HG03354 (cell line): Measurements from ENCODE around the gene CADPS2.

Experiments used
- ATAC-seq: cut with Tn5 transposase; IDR thresholded peaks from one replicate; pipeline ENCODE4 v1.9.1; 2021; ENCODE audit warnings: mild to moderate bottlenecking; ENCODE audit not compliant: unreplicated experiment, poor library complexity, severe bottlenecking

CADPS2 gene

DNA sequence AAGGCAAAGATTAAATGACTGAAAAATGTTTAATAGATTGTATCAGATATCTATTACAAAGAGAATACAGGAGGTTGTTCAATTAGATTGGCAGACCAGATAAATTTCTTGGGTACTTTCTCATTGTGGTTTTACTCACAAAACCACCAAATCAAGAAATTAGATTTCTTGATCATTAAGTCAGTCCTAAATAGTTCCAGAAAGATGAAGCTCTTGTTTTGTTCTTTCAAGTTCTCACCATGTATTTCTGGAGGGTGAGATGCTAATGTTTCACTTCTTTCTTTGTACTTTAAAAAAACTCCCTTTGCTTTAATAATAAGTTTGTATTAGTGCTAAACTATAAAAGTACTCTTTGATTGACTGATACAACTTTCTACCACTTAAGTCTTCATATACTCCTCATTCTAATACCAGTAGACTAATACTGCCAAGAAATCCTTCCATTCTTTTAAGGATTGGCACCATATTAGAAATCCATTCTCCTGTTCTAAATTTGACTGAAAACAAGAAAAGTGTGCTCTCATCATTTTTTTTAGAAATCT is 256.8 kb downstream of the CADPS2 start:
- no peak for ATAC-seq

DNA sequence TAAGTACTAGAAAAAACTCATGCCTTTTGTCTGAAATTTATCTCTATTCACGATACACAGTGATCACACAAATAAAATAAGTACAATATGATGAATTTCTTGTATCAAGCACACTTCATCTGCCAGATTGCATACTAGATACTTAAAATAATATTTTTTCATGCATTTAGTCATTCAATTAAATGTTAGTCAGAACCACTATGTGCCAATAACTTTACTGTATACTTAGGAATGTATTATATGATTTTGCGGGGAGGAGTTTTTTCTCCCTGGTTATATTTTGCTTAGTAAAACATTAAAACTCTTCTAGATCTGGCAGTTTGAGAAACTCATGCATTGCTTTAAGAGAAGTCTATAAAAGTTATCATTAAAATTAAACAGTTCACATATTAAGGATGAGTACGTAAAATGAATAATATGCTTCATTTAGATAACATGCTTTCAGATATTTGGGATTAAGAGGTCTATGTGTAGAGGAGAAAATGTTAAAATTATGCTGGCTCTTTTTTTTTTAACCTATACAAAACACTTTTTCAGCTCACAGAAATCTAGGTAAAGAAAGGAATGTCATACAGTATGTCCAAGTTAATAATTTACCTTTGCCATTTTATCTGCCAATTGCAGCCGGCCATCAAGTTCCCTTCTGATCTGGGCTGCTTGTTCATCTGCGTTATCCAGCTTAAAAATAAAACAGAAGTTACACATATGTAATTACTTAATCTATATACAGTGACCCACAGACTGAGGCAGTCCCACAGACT is 257.4 kb downstream of the CADPS2 start:
- no peak for ATAC-seq

DNA sequence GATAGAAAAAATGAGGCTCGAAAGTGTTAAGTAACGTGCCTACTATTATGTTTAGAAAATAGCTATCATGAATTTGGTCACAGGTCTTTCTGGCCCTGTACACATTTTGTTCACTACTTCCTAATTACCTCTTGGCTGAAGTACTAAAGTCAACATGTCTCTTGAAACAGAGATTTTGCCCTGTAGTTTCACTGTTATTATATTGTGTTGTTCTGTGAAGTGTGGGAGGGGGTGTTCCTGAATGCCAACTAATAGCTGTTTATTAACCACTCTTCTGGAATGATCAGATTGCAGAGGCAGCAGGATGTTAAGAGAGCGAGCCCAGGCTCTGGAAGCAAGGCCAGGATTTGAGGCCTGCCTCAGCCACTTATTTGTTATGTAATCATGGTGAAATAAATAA is 259.5 kb downstream of the CADPS2 start:
- no peak for ATAC-seq

DNA sequence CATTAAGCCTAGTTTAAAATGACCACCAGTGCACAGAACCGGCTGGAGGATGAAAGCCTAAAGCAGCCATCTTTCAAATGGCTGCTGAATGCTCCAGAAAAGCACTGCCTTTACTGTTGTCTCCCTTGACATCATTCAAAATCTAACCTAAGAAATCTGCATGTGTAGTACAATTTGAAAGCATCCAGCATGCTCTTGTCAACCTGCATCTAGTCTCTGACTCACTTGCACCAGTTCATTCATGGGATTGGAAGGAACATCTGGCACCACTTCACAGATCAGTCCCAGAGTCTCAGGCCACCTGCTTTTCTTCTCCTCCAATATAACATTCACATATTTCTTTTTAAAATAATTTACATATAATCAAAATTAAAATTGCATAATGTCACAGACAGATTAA is 263.6 kb downstream of the CADPS2 start:
- no peak for ATAC-seq

DNA sequence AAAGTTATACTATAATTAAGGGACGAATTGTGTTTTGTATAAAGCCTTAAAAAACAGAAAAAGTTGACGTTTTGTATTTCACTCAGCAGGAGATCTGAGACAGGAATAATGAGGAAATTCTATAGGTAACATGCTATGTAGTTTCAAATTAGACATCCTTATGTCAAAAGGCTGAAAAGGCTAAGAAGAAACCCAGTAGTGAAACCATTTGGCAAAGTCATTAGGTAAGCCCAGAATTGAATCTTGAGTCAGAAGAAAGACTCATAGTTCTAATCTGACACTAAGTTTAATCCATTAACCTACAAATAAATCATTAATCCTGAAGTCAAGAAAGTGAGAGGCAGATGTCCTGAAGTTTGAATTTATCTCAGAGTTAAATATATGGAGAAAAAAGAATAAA is 266.6 kb downstream of the CADPS2 start:
- ATAC-seq, result no peak

DNA sequence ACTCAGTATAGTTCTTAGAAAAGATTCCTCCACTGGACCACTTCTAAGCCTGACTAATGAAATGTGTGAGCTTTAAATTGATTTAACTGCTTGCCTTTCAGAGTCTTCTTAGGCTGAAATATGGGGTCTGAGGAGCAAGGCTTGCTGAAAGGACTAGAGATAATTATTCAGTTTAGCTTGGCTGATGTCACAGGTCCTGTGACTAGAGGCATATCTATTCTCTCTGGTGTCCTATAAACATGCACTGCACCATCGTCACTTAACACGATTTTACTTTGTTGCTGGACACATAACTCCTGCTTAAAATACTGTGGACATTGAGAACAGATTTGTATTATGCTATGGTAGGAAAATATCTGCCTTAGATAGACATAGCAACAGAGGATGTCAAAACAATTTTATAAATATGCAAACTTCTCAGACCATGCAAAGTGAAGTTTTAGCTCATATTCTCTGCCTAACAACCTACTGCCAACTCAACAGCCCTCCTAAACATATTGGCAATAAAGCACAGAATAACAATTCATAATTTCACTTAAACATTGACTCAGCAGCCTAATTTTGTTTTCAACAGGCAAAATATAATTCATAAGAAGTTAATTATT is 267.6 kb downstream of the CADPS2 start:
- ATAC-seq, result no peak

DNA sequence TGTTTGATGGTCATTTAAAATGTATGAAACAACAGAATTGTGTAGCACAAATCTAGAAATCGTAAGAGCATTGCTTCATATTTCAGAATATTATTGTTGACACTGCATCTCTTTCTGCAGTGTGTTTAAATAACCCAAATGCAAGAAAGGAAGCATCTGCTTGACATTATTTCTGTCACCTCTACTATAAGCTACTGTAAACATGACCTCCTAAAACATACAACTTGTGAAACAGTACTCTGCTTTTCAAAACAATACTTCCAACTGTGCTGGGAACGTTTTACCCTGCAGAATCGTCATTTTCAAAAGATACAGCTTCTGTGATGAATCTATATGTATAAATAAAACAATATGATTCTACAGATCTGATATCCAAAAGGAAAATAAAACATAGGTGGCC is 269.3 kb downstream of the CADPS2 start:
- no peak for ATAC-seq

DNA sequence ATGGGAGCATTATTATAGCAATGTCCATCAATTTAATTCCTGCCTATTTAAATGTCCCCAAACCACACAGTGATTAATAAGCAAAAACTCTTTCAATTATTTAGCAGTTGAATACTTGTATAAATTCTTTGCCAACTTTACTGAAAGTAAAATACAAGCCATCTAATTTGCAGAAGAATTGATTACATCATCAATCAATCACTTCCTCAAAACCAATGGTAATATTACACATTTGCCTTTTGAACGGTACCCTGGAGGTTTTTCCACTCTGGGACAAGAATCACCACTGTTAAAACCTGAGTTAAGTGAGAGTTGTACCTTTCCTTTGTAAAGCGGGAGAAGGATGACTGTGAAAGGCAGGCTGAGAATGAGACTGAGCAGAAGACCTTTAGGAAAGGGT is 280.3 kb downstream of the CADPS2 start:
- ATAC-seq, result no peak

DNA sequence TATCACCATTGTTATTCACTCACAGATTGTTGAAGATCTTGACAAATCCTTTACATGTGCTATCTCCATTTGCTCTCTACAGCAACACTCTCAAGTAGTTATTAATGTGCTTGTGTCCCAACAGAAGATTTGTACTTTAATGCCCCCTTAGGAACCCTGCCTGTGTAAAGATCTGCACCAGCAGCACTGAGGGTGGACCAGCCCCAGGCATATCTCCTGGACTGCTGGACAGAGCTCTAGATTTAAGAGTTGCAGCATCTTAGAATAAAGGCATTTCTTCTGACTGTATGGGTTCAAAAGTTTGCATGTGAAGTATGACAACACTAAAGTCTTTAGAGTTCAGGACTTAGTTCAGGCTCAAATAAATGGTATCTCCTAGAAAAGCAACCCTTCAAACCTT is 282.0 kb downstream of the CADPS2 start:
- no peak for ATAC-seq

DNA sequence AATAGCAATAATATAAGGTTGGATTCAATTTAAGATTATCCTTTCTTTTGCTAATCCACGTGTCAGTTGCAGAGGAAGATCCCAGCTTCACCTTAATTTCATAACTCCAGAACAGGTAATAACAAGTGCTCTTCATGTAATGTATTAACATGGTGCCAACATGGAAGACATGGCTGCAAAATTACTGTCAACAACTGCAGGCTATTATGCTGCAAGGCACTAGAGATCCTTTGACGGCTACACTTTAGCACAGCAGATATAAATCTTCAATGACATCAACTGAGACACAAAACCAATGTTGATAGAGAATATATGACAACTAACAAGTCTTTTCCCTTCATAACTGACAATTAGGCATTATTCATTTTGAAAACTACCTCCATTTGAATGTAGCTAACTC is 283.5 kb downstream of the CADPS2 start:
- ATAC-seq, result no peak

DNA sequence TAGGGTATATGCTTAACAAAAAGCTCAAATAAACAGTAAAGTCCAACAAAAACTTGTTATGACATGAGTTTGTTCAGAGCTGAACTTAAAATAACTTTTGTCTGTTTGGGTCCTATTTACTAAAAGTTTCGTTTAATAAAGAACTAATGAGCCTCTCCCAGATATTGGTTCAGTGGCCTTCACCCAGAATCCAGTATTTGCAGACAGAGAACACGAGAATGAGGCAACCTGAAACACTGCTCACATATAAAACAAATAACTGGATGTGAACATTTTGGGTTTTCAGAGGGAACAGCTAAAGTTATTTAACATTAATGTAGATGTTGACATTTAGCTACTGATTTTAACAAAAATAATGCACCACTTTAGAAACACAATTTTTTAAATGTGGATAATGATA is 285.6 kb downstream of the CADPS2 start:
- no peak for ATAC-seq

DNA sequence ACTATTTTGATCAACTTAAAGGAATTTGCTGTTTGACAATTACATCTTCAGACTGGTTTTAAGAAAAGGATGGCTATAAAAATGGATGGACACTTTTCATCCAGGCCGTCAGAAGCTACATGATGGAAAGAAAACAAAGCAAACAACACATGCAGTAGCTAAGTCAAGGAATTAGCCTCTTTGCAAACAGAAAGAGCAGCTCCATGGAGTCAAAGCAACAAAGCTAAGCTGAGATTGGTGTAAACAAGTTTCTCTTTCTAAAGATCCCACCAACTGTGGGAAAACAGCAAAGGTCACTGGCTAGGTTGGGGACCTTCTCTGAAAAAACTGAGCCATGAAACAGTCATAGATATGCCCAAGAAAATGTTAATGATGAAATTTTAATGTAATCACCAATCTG is 286.2 kb downstream of the CADPS2 start:
- ATAC-seq, result no peak

DNA sequence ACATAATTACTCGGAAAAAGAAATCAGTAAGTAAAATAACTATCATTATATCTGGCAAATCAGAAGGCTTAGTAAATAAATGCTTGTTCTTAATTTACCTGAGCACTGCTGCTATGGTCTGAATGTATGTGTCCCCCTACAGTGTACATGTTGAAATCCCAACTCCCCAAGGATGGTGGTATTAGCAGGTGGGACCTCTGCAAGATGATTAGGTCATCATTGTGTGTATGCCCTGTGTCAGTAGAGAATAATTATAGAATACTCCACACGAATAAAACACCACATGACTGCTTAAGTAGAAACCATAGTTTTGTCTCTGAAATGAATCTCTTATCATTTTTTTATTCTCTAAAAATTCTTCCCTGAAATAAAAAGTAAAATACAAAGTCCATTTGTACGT is 289.0 kb downstream of the CADPS2 start:
- ATAC-seq, result no peak

DNA sequence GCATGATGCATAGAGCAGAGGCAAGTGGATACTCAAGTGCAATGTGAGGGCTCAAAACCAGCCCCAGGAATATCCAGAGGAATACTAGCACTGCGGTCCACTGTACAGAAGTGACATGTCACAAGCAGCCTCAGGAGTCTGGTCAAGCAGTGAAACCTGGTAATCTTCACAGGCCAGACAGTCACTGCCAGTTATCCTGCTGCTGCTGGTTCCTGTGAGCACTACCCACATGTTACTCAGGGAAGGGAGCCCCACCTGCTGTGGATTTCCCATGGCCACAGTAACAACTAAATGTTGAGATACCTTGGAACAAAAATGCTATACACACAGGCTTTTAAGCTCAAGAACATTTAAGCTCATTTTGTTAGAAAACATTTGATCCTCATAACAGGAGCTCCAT is 290.4 kb downstream of the CADPS2 start:
- ATAC-seq, result no peak

DNA sequence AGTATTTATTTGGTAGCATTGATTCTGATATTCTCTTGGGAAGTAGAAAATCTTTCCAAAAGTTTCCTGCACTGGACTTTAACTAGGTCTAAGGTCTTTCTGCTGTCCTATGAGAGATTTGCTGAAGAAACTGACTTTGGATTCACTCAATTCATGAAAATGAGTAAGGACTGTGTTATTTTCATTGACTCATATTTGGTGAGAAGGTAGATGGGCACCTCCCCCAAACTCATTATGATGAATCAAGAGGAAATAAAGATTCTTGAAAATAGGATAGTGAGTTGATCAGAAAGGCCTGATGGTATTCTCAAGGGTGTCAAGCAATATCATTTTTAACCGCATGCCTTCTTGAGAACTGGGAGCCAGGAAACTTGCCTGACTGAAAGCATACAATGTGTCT is 297.6 kb downstream of the CADPS2 start:
- ATAC-seq, result no peak

DNA sequence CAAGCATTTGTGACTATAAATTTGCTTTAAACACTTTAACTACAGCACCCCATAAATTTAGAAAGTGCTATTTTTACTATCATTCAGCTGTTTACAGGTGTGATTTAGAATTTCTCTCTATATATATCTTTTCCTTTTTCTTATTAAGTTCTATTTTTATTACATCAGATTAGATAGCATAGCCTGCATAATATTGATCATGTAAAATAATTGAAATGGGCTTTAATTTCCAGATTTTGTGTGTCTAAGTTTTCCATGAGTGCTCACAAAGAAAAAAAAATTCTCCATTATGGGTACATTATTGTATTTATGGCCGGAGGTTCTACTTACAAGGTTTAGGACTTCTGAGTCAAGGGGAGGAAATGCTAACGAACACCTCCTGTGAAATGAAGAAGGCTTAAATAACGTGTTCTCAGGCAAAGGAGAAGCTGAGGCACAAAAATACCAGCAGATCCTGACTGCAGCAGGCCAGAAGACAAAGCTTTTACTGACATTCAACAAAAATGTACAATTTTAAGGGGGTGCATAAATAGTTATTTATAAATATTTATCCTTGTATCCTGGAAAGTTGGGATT is 301.5 kb downstream of the CADPS2 start:
- ATAC-seq, result no peak

DNA sequence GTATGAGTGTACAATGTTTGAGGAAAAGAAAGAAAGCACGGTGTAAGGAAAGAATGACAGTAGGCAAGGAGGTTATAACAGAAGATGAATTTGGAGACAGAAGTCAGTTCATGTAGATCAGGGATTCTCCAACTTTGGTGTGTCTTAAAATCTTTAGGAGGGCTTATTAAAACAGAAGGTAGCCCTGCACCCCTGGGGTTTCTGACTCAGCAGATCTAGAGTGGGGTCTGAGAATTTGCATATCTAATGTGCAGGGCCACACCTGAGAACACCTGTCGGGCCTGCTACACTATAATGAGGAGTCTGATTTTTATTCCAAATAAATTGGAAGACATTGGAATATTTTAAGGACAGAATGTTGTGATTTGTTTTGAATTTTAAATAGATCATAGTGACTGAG is 307.9 kb downstream of the CADPS2 start:
- ATAC-seq, result no peak

DNA sequence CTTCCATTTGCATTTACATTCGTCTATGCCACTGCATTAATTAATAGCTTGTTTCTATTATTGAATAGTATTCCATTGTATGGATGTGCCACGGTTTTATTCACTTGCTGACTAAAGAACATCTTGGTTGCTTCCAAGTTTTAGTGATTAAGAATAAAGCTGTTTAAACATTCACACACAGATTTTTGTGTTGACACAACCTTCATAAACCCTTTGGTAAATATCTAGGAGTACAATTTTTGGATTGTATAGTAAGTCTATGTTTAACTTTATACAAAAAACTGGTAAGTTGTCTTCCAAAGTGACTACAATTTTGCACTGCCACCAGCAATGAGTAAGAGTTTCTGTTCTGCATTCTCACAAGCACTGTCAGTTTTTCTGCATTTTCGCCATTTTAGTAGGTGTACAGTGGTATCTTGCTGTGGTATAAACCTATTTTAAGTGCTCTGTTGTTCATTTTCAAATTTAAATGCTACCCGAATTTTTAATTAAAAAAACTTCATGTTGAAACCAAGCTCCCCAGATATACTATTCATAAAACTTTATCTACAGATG is 308.7 kb downstream of the CADPS2 start:
- ATAC-seq, result no peak

DNA sequence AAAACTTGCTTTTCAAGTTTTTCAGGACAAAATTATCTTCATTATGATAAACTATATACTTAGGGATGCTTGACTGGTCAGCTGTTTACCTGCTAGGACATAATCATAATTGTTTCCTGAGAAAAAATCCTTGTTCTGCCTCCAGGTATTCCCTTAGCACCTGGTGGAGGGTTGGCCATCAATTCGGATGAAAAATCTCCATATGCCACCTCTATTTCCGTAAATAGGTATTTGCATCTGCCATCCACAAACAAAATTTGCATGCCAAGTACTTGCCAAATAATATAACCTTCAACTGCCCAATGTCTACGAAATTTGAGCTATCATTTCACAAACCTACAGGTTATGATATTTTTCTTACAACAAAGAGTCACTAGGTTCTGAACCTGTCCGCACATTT is 313.6 kb downstream of the CADPS2 start:
- ATAC-seq, result no peak

DNA sequence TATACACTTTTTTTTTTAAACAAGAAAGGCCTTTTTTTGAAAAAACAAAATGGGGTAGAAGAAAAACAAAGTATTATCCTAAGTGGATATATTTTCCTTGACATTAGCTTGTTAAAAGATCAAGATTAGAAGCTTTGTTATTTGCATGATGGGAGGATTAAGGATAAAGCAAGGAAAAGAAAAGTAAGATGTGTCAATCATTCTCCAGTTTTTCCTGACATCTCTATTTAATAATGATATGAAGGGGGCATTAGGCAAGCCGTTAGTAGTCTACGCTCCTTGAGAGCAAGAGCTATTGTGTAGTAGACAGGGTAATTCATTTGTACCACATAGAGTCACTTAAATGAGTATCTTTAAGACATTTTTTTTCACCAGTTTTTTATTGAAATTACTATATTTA is 324.9 kb downstream of the CADPS2 start:
- ATAC-seq, result no peak
